GM23338 (cell line): ENCODE measurements around the gene SETX.

ENCODE experiments used
- CREB1 ChIP-seq: fragments of 250-450 bp; sonication (Bioruptor Pico); IDR thresholded peaks from 2 replicates; pipeline ENCODE4 v1.5.0; 2020; ENCODE audit warnings: low read depth, mild to moderate bottlenecking, moderate library complexity
- CTCF ChIP-seq, 2 experiments: fragments of 200-600 bp in 1 of 2; sonication (generic) in 1 of 2; conservative IDR thresholded peaks; 2 replicates each; pipeline versions ENCODE4 v1.5.1 to v1.6.1; 2016 to 2017; ENCODE audit warnings: antibody characterized with exemption in 2 of 2, low read depth in 2 of 2, mild to moderate bottlenecking in 2 of 2, moderate library complexity in 1 of 2
- EZH2 ChIP-seq: fragments of 200-600 bp; sonication (generic); IDR thresholded peaks from one replicate; pipeline ENCODE4 v1.8.0; 2017; ENCODE audit warnings: antibody characterized with exemption, mild to moderate bottlenecking, low read depth; ENCODE audit not compliant: unreplicated experiment
- EZH2phosphoT487 ChIP-seq: fragments of 200-600 bp; sonication (generic); IDR thresholded peaks from one replicate; pipeline ENCODE4 v1.8.1; 2018; ENCODE audit warnings: antibody characterized with exemption; ENCODE audit not compliant: unreplicated experiment
- POLR2AphosphoS5 ChIP-seq: IDR thresholded peaks from 2 replicates; pipeline ENCODE4 v1.6.1; 2016; ENCODE audit warnings: antibody characterized with exemption, low read depth
- ZNF462 ChIP-seq: fragments of 250-450 bp; sonication (Bioruptor Pico); IDR thresholded peaks from 2 replicates; pipeline ENCODE4 v1.5.0; 2020; ENCODE audit warnings: mild to moderate bottlenecking, moderate library complexity
- TF ChIP-seq, protein P1 (sequence below): IDR thresholded peaks from 2 replicates; pipeline ENCODE4 v1.6.1; 2016; ENCODE audit warnings: antibody characterized with exemption
- TF ChIP-seq, protein P2 (sequence below): IDR thresholded peaks from one replicate; pipeline ENCODE4 v1.6.1; 2018; ENCODE audit warnings: antibody characterized with exemption; ENCODE audit not compliant: unreplicated experiment

DNA sequence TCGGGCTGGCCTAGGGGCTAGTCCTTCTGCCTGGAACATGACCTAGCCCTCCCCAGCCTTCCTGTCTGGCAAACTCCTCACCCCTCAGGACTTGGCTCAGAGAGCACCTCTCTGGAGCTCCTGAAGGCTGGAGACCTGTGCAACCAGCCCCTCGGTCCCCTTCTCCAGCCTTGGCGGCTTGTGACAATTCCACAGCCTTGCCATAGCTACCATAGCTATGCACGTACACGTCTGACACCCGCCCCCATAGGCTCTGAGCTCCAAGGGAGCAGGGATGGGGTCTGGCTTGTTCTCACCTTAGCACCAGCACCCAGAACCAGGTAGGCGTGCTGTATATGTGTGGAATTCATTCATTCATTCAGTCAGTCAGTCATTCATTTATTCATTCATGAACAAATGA, 143.2 kb downstream of the SETX start:
- TF ChIP-seq CTCF (conservative IDR thresholded peaks at IDR 0.05; ENCODE audit: low read depth in 2 of 2) (no peak), EZH2 (no peak), ZNF462 (CRISPR knock-in tag) (no peak), POLR2AphosphoS5 (no peak), CREB1 (CRISPR knock-in tag) (no peak), EZH2phosphoT487 (no peak)
- TF ChIP-seq, protein P1, sequence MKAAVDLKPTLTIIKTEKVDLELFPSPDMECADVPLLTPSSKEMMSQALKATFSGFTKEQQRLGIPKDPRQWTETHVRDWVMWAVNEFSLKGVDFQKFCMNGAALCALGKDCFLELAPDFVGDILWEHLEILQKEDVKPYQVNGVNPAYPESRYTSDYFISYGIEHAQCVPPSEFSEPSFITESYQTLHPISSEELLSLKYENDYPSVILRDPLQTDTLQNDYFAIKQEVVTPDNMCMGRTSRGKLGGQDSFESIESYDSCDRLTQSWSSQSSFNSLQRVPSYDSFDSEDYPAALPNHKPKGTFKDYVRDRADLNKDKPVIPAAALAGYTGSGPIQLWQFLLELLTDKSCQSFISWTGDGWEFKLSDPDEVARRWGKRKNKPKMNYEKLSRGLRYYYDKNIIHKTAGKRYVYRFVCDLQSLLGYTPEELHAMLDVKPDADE: no peak
- TF ChIP-seq, protein P2, sequence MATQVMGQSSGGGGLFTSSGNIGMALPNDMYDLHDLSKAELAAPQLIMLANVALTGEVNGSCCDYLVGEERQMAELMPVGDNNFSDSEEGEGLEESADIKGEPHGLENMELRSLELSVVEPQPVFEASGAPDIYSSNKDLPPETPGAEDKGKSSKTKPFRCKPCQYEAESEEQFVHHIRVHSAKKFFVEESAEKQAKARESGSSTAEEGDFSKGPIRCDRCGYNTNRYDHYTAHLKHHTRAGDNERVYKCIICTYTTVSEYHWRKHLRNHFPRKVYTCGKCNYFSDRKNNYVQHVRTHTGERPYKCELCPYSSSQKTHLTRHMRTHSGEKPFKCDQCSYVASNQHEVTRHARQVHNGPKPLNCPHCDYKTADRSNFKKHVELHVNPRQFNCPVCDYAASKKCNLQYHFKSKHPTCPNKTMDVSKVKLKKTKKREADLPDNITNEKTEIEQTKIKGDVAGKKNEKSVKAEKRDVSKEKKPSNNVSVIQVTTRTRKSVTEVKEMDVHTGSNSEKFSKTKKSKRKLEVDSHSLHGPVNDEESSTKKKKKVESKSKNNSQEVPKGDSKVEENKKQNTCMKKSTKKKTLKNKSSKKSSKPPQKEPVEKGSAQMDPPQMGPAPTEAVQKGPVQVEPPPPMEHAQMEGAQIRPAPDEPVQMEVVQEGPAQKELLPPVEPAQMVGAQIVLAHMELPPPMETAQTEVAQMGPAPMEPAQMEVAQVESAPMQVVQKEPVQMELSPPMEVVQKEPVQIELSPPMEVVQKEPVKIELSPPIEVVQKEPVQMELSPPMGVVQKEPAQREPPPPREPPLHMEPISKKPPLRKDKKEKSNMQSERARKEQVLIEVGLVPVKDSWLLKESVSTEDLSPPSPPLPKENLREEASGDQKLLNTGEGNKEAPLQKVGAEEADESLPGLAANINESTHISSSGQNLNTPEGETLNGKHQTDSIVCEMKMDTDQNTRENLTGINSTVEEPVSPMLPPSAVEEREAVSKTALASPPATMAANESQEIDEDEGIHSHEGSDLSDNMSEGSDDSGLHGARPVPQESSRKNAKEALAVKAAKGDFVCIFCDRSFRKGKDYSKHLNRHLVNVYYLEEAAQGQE: no peak
